ENCODE results near the gene LGALS12.

LGALS12 gene

GRCh38 chr11:63560506-63561180 is 54.8 kb downstream of the LGALS12 start:
- no peak for DNase-seq (ENCODE audit: low read depth in 3 of 3)

- DNase-seq (ENCODE audit: low read depth in 3 of 3) = no peak
Measured at GRCh38 chr11:63563201-63564055, 57.5 kb downstream of the LGALS12 start, which contains the start of gene PLAAT2. TSS of gene PLAAT2 (minus strand) at chr11:63563379. CDS start at chr11:63563324, 55 bp downstream.

- DNase-seq (ENCODE audit: low read depth in 3 of 3) = no peak
Measured at GRCh38 chr11:63564056-63564774, 58.3 kb downstream of the LGALS12 start.

GRCh38 chr11:63564784-63565350 is 59.0 kb downstream of the LGALS12 start:
- no peak for DNase-seq (ENCODE audit: low read depth in 3 of 3)

Measured in stimulated activated CD4-positive, alpha-beta T cell treated with anti-CD3 and anti-CD28 coated beads, TNF-alpha, amount 100 ng/mL, for 4 hours (primary cell).